Effector memory CD4-positive, alpha-beta T cell (primary cell): ENCODE measurements around the gene PSMB7.

Source experiments
- DNase-seq, 3 donors: peaks; one replicate each; pipeline ENCODE4 v3.0.0-alpha.2; 2020
- H3K27ac ChIP-seq: 2 replicates; pipeline ENCODE4 v1.7.0; 2013; ENCODE audit warnings: mild to moderate bottlenecking, low read length, moderate library complexity; ENCODE audit not compliant: insufficient read depth, poor library complexity, severe bottlenecking
- H3K27me3 ChIP-seq: replicated peaks from 2 replicates; pipeline ENCODE4 v1.7.0; 2013; ENCODE audit warnings: mild to moderate bottlenecking, low read length; ENCODE audit not compliant: insufficient read depth, control insufficient read depth, poor library complexity, severe bottlenecking
- H3K36me3 ChIP-seq: 2 replicates; pipeline ENCODE4 v1.7.0; 2013; ENCODE audit warnings: mild to moderate bottlenecking, low read length, moderate library complexity; ENCODE audit not compliant: control insufficient read depth, insufficient read depth
- H3K4me1 ChIP-seq: 2 replicates; pipeline ENCODE4 v1.7.0; 2013; ENCODE audit warnings: low read length, mild to moderate bottlenecking; ENCODE audit not compliant: control insufficient read depth, insufficient read depth, poor library complexity, severe bottlenecking
- H3K4me3 ChIP-seq: 2 replicates; pipeline ENCODE4 v1.7.0; 2013; ENCODE audit warnings: low read length, low read depth, mild to moderate bottlenecking; ENCODE audit not compliant: insufficient read depth, poor library complexity, severe bottlenecking
- H3K9me3 ChIP-seq: 2 replicates; pipeline ENCODE4 v1.7.0; 2013; ENCODE audit warnings: mild to moderate bottlenecking, low read length, moderate library complexity; ENCODE audit not compliant: control insufficient read depth

Gene PSMB7

GRCh38 chr9:124384846-124385245 lies 30.4 kb downstream of the PSMB7 start:
- H3K4me3 ChIP-seq = no peak overlapping the region
- H3K27me3 ChIP-seq = no peaks in the 10 kb centered on the region
- H3K9me3 ChIP-seq = no peaks in the 10 kb centered on the region
- H3K4me1 ChIP-seq = no peaks in the 10 kb centered on the region
- DNase-seq = no peak
- H3K27ac ChIP-seq = no peak overlapping the region
- H3K36me3 ChIP-seq = peaks cover 16% of the 10 kb centered on the region

GRCh38 chr9:124384210-124384609 lies 31.0 kb downstream of the PSMB7 start:
- Histone ChIP-seq H3K9me3 (no peaks in the 10 kb centered on the region), H3K27ac (no peak overlapping the region), H3K36me3 (peaks cover 18% of the 10 kb centered on the region), H3K4me1 (no peaks in the 10 kb centered on the region), H3K4me3 (no peak overlapping the region), H3K27me3 (no peaks in the 10 kb centered on the region)
- no peak for DNase-seq

DNA sequence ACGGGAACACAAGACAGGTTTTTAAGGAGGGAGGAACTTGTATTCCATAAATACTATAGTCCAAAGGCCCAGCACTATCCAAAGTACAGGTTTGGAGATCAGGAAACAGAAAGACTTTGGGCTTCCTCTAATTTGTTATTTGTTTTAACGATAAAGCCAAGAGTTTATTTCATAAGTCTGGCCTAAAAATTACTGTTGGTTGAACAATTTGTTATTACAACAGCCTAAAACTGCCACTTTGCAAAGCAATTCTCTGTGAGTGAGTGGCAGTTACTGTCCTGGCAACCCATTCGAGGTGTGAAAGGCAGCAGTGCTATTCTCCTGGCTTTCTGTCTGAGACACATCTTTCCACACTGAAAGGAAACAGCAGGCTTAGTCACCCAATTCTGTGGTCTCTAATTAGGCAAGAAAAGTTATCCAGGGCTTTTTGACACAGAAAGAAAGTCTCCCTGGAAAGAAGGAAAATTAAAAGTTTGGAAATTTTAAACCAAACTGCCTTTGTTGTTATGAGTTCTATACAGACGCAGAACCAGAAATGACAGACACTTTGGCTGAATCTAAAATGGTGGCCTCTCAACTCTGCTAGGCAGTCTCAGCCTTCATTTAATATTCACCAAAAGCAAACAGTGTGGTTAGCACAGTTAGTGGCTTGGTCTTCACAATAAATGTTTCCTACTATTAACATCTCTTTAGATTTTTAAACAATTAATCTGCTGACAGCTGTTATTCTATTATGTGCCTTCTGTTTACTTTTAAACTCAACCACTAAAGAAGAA lies 33.9 kb downstream of the PSMB7 start:
- peaks cover 22% of the 10 kb centered on the region for H3K36me3 ChIP-seq
- no peak overlapping the region for H3K4me3 ChIP-seq
- no peak overlapping the region for H3K27ac ChIP-seq
- no peaks in the 10 kb centered on the region for H3K9me3 ChIP-seq
- H3K27me3 ChIP-seq = no peaks in the 10 kb centered on the region
- no peak for DNase-seq
- no peaks in the 10 kb centered on the region for H3K4me1 ChIP-seq

- no peaks in the 10 kb centered on the region for H3K4me1 ChIP-seq
- DNase-seq = no peak
- H3K27ac ChIP-seq = no peak overlapping the region
- H3K27me3 ChIP-seq = no peaks in the 10 kb centered on the region
- no peak overlapping the region for H3K4me3 ChIP-seq
- no peaks in the 10 kb centered on the region for H3K9me3 ChIP-seq
- peaks cover 8% of the 10 kb centered on the region for H3K36me3 ChIP-seq
These were observed 37.5 kb downstream of the PSMB7 start for GRCh38 chr9:124377551-124378406.

DNA sequence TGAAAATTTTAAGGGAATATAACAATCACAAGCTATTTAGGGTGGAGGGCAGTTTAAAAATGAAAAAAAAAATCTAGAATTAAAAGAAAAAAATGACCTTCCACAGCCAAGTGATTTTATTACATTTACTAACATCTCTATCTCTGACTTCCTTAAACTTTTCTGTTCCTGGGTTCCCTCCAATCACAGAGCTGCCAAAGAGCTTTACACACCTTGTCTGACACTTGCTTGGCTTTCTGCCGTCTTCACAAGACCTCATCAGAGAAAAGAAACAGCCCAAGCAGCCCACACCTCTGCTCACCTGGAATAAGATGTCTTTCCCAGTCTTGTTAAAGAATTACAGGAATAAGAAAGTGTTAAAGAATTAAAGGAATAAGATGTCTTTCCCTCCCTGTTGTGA lies 38.9 kb downstream of the PSMB7 start:
- no peaks in the 10 kb centered on the region for H3K4me1 ChIP-seq
- H3K36me3 ChIP-seq = peaks cover 8% of the 10 kb centered on the region
- no peaks in the 10 kb centered on the region for H3K9me3 ChIP-seq
- no peak for DNase-seq
- H3K4me3 ChIP-seq = no peak overlapping the region
- H3K27ac ChIP-seq = no peak overlapping the region
- H3K27me3 ChIP-seq = no peaks in the 10 kb centered on the region

GRCh38 chr9:124375726-124376125 lies 39.5 kb downstream of the PSMB7 start:
- H3K9me3 ChIP-seq = no peaks in the 10 kb centered on the region
- H3K4me1 ChIP-seq = no peaks in the 10 kb centered on the region
- no peak overlapping the region for H3K4me3 ChIP-seq
- H3K27me3 ChIP-seq = no peaks in the 10 kb centered on the region
- no peak for DNase-seq
- no peak overlapping the region for H3K27ac ChIP-seq
- H3K36me3 ChIP-seq = peaks cover 8% of the 10 kb centered on the region

- DNase-seq = no peak
- no peaks in the 10 kb centered on the region for H3K27me3 ChIP-seq
- H3K27ac ChIP-seq = no peak overlapping the region
- H3K4me3 ChIP-seq = no peak overlapping the region
- H3K4me1 ChIP-seq = no peaks in the 10 kb centered on the region
- no peaks in the 10 kb centered on the region for H3K9me3 ChIP-seq
- H3K36me3 ChIP-seq = peaks cover 4% of the 10 kb centered on the region
These were observed 41.4 kb downstream of the PSMB7 start for GRCh38 chr9:124373851-124374250.

GRCh38 chr9:124373386-124373785 lies 41.9 kb downstream of the PSMB7 start:
- H3K9me3 ChIP-seq = no peaks in the 10 kb centered on the region
- H3K4me1 ChIP-seq = no peaks in the 10 kb centered on the region
- no peak overlapping the region for H3K4me3 ChIP-seq
- H3K27ac ChIP-seq = no peak overlapping the region
- no peaks in the 10 kb centered on the region for H3K27me3 ChIP-seq
- DNase-seq = no peak
- peaks cover 4% of the 10 kb centered on the region for H3K36me3 ChIP-seq

- Histone ChIP-seq H3K4me1 (no peaks in the 10 kb centered on the region), H3K27ac (no peak overlapping the region), H3K27me3 (no peaks in the 10 kb centered on the region), H3K9me3 (no peaks in the 10 kb centered on the region), H3K4me3 (no peak overlapping the region), H3K36me3 (no peaks in the 10 kb centered on the region)
- no peak for DNase-seq
These were observed 43.2 kb downstream of the PSMB7 start for GRCh38 chr9:124372038-124372437.

GRCh38 chr9:124370896-124371582 lies 44.2 kb downstream of the PSMB7 start:
- Histone ChIP-seq H3K4me1 (no peaks in the 10 kb centered on the region), H3K4me3 (no peak overlapping the region), H3K36me3 (no peaks in the 10 kb centered on the region), H3K9me3 (no peaks in the 10 kb centered on the region), H3K27me3 (no peaks in the 10 kb centered on the region), H3K27ac (no peak overlapping the region)
- DNase-seq = no peak
